Renal cortex interstitium (tissue), 11 donors: ENCODE results near the gene LIPC. TPM values are rescaled to one million over a fixed set of nuclear protein-coding genes. Genes with fewer than 3 reads are reported as not detected.

Experiments used
- DNase-seq, 11 donors: peaks; one replicate each; pipeline ENCODE4 v3.0.0-alpha.2; 2013; ENCODE audit warnings: low read depth in 9 of 11, low spot score in 4 of 11; ENCODE audit errors: extremely low read depth in 1 of 11
- polyA plus RNA-seq, 3 donors: library from polyadenylated mRNA; unstranded; fragments of 120-200 nt; gene quantifications; one replicate each; pipeline ENCODE4 v1.2.1, GENCODE V29; 2013; ENCODE audit not compliant: insufficient read length in 3 of 3

The LIPC gene
- polyA plus RNA-seq, 3 donors: 14.0 to 17.6 (median 15.4) TPM

- no peak for DNase-seq
Measured at GRCh38 chr15:58446521-58446920, 14.7 kb downstream of the LIPC start.

- DNase-seq: no peak
Measured at GRCh38 chr15:58447271-58448010, 15.7 kb downstream of the LIPC start.

- DNase-seq: no peak
Measured at GRCh38 chr15:58448331-58448730, 16.5 kb downstream of the LIPC start.

DNA sequence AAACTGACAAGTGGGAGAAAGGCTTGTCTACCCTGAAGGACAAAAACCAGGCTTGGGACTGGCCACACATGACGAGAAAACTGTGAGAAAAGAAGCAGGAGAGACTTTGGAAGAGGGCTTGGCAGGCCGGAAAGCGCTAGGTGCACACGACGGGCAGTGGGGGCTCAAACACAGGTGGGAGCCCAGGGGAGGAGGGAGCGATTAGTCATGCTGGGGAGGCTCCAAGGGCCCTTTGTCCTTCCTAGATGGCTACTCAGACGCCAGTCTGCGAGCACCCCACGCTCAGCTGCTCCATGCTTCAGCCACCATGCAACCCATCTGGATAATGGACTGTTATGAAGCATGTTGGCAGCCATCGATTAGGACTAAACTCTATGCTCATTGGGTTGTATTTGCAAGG, 17.1 kb downstream of the LIPC start:
- DNase-seq: no peak

- no peak for DNase-seq
Measured at GRCh38 chr15:58451826-58452225, 20.0 kb downstream of the LIPC start.

DNA sequence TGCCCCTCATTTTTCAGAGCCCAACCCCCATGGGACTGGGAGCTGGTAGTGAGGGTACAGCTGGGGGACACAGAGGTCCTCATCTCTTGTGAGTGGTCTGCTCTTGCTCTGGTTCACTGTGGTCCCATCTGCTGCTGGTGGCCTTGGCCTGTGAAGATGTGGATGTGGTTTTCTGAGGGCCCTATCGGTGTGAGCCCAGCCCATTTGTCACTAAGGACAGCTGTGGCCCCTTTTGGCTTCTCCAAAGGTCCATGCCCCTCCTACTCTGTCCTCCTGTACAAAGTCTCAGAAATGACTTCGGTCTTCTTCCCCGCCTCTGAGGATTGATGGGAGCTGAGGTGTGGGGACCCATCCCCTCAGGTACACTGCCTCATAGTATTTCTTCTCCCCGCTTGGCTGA, 21.0 kb downstream of the LIPC start:
- DNase-seq: no peak

DNA sequence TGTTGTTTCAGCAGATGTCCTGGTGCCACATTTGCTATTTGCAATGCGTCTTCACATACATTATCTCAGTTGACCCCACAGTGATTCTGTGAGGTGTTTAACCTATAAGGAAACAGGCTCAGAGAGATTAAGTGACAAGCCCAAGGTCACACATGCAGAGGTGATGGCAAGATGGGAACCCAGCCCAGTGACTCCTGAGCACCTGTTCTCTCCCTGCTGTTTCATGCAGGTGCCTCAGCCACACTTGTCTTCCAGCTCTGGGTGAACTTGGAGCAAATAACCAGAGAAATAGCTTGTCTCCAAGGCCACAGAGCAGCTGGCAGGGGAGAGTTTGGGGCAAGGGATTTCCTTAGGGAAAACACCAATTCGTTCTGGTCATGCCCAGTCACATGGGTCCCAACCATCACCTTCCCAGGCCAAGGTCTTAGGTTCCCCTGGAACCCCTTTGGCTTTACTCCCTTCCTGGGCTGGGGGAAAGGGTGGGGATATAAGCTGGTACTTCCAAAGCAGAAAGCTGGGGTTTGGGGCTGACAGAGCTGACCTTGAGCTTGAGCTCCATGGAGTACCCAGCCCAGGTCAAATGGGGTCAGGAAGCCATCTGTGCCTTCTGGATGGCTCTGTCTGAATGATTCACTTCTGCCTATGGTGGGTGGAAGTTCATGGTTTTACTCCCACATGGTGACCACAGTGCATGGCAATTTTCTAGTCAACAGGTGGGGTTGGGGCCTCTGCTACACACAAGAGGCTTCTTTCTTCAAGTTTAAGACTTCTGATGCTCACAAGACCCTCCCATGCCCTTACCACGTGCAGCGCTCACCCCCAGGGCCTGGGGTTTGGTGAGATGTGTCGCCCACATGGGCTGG, 22.4 kb downstream of the LIPC start:
- no peak for DNase-seq

- DNase-seq: no peak
Measured at GRCh38 chr15:58454950-58455401, 23.2 kb downstream of the LIPC start.

DNA sequence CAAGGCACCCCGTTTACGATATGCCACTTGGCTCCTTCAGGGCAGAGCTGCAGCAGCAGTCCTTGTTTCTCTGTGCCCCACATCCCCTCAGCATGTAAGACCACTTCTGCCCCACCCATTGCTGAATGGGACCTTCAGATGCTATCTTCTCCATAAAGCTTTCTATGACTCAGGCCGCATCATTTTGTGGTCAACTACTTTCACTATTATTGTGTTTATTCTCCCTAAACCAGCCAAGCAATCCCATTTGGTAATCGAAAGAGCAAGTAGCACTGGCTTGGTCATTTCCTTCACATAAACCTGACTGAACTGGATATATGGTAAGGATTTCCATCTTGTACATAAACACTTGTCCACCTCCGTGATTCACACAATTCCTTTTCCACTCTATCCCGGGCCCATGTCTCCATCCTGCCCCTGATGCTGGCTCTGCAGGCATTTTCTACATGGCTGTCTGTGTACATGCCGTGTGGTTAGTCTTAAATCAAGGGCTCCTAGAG, 25.7 kb downstream of the LIPC start:
- DNase-seq: no peak

DNA sequence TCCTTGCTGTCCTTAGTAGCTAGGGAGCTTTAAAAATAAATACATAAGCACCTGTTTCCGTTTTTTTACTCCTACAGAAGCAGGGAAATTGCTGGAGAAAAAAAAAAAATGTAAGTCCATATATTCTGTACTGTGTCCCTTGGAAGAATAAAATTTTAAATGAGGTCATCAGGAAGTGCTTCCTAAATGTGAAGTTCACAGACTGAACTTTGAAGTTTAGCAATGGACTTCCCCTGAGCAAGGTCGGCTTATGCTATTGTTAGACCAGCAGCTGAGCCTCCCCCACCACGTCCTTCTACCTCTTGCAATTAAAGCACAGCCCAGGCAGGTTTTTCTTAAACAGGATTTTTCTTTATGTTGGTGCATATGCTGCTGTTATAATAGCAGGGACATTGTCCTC, 26.3 kb downstream of the LIPC start:
- DNase-seq: no peak

GRCh38 chr15:58459045-58459444, 27.3 kb downstream of the LIPC start:
- DNase-seq: no peak

GRCh38 chr15:58459560-58459959, 27.8 kb downstream of the LIPC start:
- no peak for DNase-seq

GRCh38 chr15:58460116-58460790, 28.5 kb downstream of the LIPC start:
- no peak for DNase-seq

GRCh38 chr15:58460872-58461271, 29.1 kb downstream of the LIPC start:
- DNase-seq: no peak

GRCh38 chr15:58462547-58462946, 30.8 kb downstream of the LIPC start:
- no peak for DNase-seq

DNA sequence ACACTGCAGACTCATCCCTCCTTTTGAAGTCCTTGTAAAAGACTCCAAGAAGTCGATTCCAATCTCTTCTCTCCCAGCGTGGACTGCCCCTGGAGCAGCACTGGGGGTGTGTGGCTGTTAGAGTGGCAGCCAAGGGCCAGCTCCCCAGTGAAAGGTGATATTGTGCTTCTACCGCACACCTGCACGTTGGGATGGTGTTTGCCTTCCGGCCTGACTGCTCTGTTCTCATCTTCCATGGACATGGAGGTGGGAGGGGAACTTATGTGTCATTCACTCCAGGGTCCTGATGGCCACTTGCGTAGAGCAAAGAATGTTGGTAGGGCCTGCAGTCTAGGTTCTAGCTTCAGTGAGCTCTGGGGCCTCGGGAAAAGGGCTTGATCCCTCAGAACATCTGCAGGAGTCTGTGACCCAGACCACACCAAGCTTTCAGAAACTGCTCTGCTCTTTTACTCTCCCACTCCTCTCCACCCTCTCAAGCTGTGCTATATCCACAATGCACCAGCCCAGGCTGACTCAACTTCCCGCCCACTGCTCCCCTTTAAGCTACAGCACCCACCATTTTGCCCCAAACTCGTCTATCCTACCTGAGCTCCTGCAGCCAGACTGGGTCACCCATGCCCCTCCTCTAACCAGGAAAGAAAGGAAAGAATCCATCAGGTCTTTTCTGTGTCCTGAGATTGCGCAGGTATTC, 31.3 kb downstream of the LIPC start:
- DNase-seq: no peak

DNA sequence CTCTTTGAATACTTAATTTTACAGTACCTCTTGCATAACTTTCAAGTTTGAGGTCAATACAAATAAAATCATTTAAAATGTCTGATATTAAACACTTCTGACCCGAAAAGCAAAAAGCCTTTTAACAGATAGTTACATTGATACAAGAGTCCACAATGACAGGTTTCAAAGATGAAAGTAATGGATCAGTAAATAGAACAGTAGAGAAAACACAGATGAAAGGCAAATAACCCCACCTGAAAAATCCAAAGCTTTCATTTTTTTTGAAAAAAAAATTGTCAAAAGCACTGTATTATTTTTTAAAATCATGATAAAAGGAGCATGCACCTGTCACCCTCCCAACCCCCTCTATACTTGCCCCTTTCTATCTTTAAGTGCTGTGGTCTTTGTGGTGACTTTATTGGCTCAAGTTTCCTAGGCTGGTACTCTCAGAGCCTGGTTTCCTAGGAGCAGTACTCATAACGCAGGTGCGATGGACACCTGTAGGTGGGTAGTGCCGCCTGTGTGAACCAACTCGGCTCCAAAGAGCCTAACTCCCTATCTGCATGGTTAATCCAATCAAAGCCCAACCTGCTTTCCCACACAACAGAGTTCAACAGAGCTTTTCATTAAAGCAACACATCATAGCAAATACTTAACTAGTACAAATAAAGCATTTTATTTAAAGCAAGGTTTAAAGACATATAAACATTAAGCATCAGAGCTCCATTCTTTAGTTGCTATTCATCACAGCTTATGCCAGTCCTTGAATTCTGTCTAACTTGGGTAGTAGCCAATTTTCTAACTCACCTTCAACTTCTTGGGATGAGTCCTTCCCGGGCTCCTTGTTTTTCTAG, 32.2 kb downstream of the LIPC start:
- no peak for DNase-seq

- DNase-seq: no peak
Measured at GRCh38 chr15:58465070-58465469, 33.3 kb downstream of the LIPC start.
